Stimulated activated CD4-positive, alpha-beta T cell treated with anti-CD3 and anti-CD28 coated beads, Interleukin-2, amount 100 ng/mL, for 48 hours (primary cell): ENCODE measurements around the gene FAM83F.

ENCODE experiments used
- DNase-seq, 2 donors: peaks; one replicate each; pipeline ENCODE4 v3.0.0-alpha.2; 2020

The FAM83F gene

GRCh38 chr22:40037320-40037719 is 42.6 kb downstream of the FAM83F start:
- no peak for DNase-seq

- no peak for DNase-seq
Measured at GRCh38 chr22:40039482-40040115, 44.8 kb downstream of the FAM83F start.

GRCh38 chr22:40040927-40041326 is 46.2 kb downstream of the FAM83F start:
- DNase-seq: no peak

GRCh38 chr22:40041366-40042137 is 46.8 kb downstream of the FAM83F start:
- no peak for DNase-seq

GRCh38 chr22:40042312-40042711 is 47.6 kb downstream of the FAM83F start:
- DNase-seq: no peak

GRCh38 chr22:40043081-40043480 is 48.3 kb downstream of the FAM83F start:
- DNase-seq: no peak

- DNase-seq: no peak
Measured at GRCh38 chr22:40043793-40044101, 49.0 kb downstream of the FAM83F start.

GRCh38 chr22:40044102-40044869 is 49.5 kb downstream of the FAM83F start:
- peak; percentile 97 to 99 for DNase-seq

- DNase-seq: peak; percentile 44 to 63
Measured at GRCh38 chr22:40044870-40045834, 50.4 kb downstream of the FAM83F start.

- no peak for DNase-seq
Measured at GRCh38 chr22:40046126-40046525, 51.4 kb downstream of the FAM83F start.

GRCh38 chr22:40050258-40050657 is 55.5 kb downstream of the FAM83F start:
- no peak for DNase-seq

GRCh38 chr22:40051322-40051721 is 56.6 kb downstream of the FAM83F start:
- DNase-seq: no peak

GRCh38 chr22:40053460-40053859 is 58.7 kb downstream of the FAM83F start:
- no peak for DNase-seq

- no peak for DNase-seq
Measured at GRCh38 chr22:40054486-40054885, 59.7 kb downstream of the FAM83F start.

- no peak for DNase-seq
Measured at GRCh38 chr22:40055143-40055883, 60.6 kb downstream of the FAM83F start.

GRCh38 chr22:40056154-40056553 is 61.4 kb downstream of the FAM83F start:
- DNase-seq: no peak

- DNase-seq: no peak
Measured at GRCh38 chr22:40056559-40056958, 61.8 kb downstream of the FAM83F start.

GRCh38 chr22:40057652-40058051 is 62.9 kb downstream of the FAM83F start:
- no peak for DNase-seq

- peak in 1 of 2 donors; percentile 50 for DNase-seq
Measured at GRCh38 chr22:40058265-40058664, 63.5 kb downstream of the FAM83F start.

GRCh38 chr22:40065981-40066380 is 71.2 kb downstream of the FAM83F start:
- DNase-seq: no peak

- no peak for DNase-seq
Measured at GRCh38 chr22:40067639-40068038, 72.9 kb downstream of the FAM83F start.

GRCh38 chr22:40070701-40071100 is 75.9 kb downstream of the FAM83F start:
- DNase-seq: no peak
